HEK293 (cell line): Measurements from ENCODE around the gene CD300LF.

ENCODE experiments used
- CTCF ChIA-PET: fragments of 350-600 bp; formaldehyde crosslinking; extraction: SDS; loops from one replicate; lab custom pipeline; 2021; ENCODE audit warnings: antibody characterized with exemption; lab: Yijun Ruan, JAX
- POLR2A ChIA-PET: fragments of 300-600 bp; formaldehyde crosslinking; extraction: SDS; loops from one replicate; lab custom pipeline; 2020; ENCODE audit warnings: antibody characterized with exemption, inconsistent platforms; lab: Yijun Ruan, JAX
- H3K27ac ChIP-seq: fragments of 200-500 bp; sonication (Bioruptor generic); 2 replicates; pipeline ENCODE4 v1.5.1; 2014; ENCODE audit warnings: low read depth, low read length, control low read depth, inconsistent platforms; ENCODE audit errors: extremely low read depth
- H3K36me3 ChIP-seq, 2 experiments: fragments of 200-500 bp in 1 of 2; sonication (Bioruptor generic) in 1 of 2; 1 replicate in 1 of 2; 2 replicates in 1 of 2; pipeline ENCODE4 v1.5.1; 2014 to 2017; ENCODE audit warnings: inconsistent platforms in 2 of 2, low read length in 2 of 2; ENCODE audit not compliant: control insufficient read depth in 2 of 2, insufficient read depth in 1 of 2
- H3K4me1 ChIP-seq: fragments of 200-500 bp; sonication (Bioruptor generic); 2 replicates; pipeline ENCODE4 v1.5.1; 2014; ENCODE audit warnings: mild to moderate bottlenecking, low read length, inconsistent platforms; ENCODE audit not compliant: control insufficient read depth, insufficient read depth
- H3K4me3 ChIP-seq: 2 replicates; pipeline ENCODE4 v1.5.1; 2011; ENCODE audit warnings: low read depth, mild to moderate bottlenecking, control low read depth, low read length, moderate library complexity
- H3K9me3 ChIP-seq: fragments of 200-500 bp; sonication (Bioruptor generic); 2 replicates; pipeline ENCODE4 v1.5.1; 2014; ENCODE audit warnings: low read depth, low read length, inconsistent platforms; ENCODE audit not compliant: control insufficient read depth, insufficient read depth
- GLI2 ChIP-seq: fragments of 450-650 bp; formaldehyde crosslinking; IDR thresholded peaks from 2 replicates; pipeline ENCODE4; 2017; ENCODE audit warnings: missing biosample characterization, missing genetic modification characterization, low read depth, borderline replicate concordance
- GLIS2 ChIP-seq: fragments of 450-650 bp; formaldehyde crosslinking; IDR thresholded peaks from 2 replicates; pipeline ENCODE4 v1.5.1; 2016; ENCODE audit warnings: missing biosample characterization, missing genetic modification characterization
- OSR2 ChIP-seq: fragments of 450-650 bp; formaldehyde crosslinking; IDR thresholded peaks from 2 replicates; pipeline ENCODE4 v1.5.1; 2016; ENCODE audit warnings: missing biosample characterization, missing genetic modification characterization
- SP2 ChIP-seq: fragments of 450-650 bp; formaldehyde crosslinking; IDR thresholded peaks from 2 replicates; pipeline ENCODE4 v1.5.1; 2016; ENCODE audit warnings: missing biosample characterization, missing genetic modification characterization
- SP3 ChIP-seq: fragments of 450-650 bp; formaldehyde crosslinking; IDR thresholded peaks from 2 replicates; pipeline ENCODE4 v1.5.1; 2016; ENCODE audit warnings: missing biosample characterization, missing genetic modification characterization
- TCF7L2 ChIP-seq: IDR thresholded peaks from 2 replicates; pipeline ENCODE4 v1.6.1; 2011; ENCODE audit warnings: low read depth, mild to moderate bottlenecking, inconsistent platforms, low read length, moderate library complexity, borderline replicate concordance
- YY2 ChIP-seq: fragments of 450-650 bp; formaldehyde crosslinking; IDR thresholded peaks from 2 replicates; pipeline ENCODE4 v1.5.1; 2016; ENCODE audit warnings: missing biosample characterization, missing genetic modification characterization
- ZBTB17 ChIP-seq: fragments of 450-650 bp; formaldehyde crosslinking; IDR thresholded peaks from 2 replicates; pipeline ENCODE4 v1.5.1; 2016; ENCODE audit warnings: missing biosample characterization, missing genetic modification characterization
- ZBTB20 ChIP-seq: fragments of 450-650 bp; formaldehyde crosslinking; IDR thresholded peaks from 2 replicates; pipeline ENCODE4 v1.5.1; 2016; ENCODE audit warnings: missing biosample characterization, missing genetic modification characterization
- ZEB2 ChIP-seq: fragments of 450-650 bp; formaldehyde crosslinking; IDR thresholded peaks from 2 replicates; pipeline ENCODE4 v1.5.1; 2016; ENCODE audit warnings: missing biosample characterization, missing genetic modification characterization
- ZFP3 ChIP-seq: fragments of 450-650 bp; formaldehyde crosslinking; IDR thresholded peaks from 2 replicates; pipeline ENCODE4 v1.5.1; 2016; ENCODE audit warnings: low read depth, missing biosample characterization, missing genetic modification characterization
- ZNF239 ChIP-seq: fragments of 450-650 bp; formaldehyde crosslinking; IDR thresholded peaks from 2 replicates; pipeline ENCODE4 v1.5.1; 2016; ENCODE audit warnings: missing biosample characterization, missing genetic modification characterization
- ZNF335 ChIP-seq: fragments of 450-650 bp; formaldehyde crosslinking; conservative IDR thresholded peaks from 2 replicates; pipeline ENCODE4 v1.5.1; 2016; ENCODE audit warnings: missing biosample characterization, missing genetic modification characterization
- ZNF341 ChIP-seq: fragments of 450-650 bp; formaldehyde crosslinking; IDR thresholded peaks from 2 replicates; pipeline ENCODE4; 2016; ENCODE audit warnings: low read depth, missing biosample characterization, missing genetic modification characterization
- ZNF548 ChIP-seq: fragments of 450-650 bp; formaldehyde crosslinking; IDR thresholded peaks from 2 replicates; pipeline ENCODE4 v1.5.1; 2016; ENCODE audit warnings: missing biosample characterization, missing genetic modification characterization
- ZNF658 ChIP-seq: fragments of 450-650 bp; formaldehyde crosslinking; IDR thresholded peaks from 2 replicates; pipeline ENCODE4; 2016; ENCODE audit warnings: missing biosample characterization, missing genetic modification characterization
- ZNF777 ChIP-seq: fragments of 450-650 bp; formaldehyde crosslinking; IDR thresholded peaks from 2 replicates; pipeline ENCODE4 v1.5.1; 2017; ENCODE audit warnings: missing biosample characterization, missing genetic modification characterization, borderline replicate concordance
- ZNF837 ChIP-seq: fragments of 450-650 bp; formaldehyde crosslinking; IDR thresholded peaks from 2 replicates; pipeline ENCODE4 v1.5.1; 2016; ENCODE audit warnings: missing biosample characterization, missing genetic modification characterization
- TF ChIP-seq, protein P1 (sequence below): fragments of 450-650 bp; formaldehyde crosslinking; IDR thresholded peaks from 2 replicates; pipeline ENCODE4 v1.5.1; 2017; ENCODE audit warnings: missing biosample characterization, missing genetic modification characterization
- TF ChIP-seq, protein P2 (sequence below): fragments of 450-650 bp; formaldehyde crosslinking; IDR thresholded peaks from 2 replicates; pipeline ENCODE4 v1.5.1; 2016; ENCODE audit warnings: missing biosample characterization, missing genetic modification characterization
- TF ChIP-seq, protein P3 (sequence below): fragments of 450-650 bp; formaldehyde crosslinking; IDR thresholded peaks from 2 replicates; pipeline ENCODE4 v1.5.1; 2016; ENCODE audit warnings: missing biosample characterization, missing genetic modification characterization

The CD300LF gene

DNA sequence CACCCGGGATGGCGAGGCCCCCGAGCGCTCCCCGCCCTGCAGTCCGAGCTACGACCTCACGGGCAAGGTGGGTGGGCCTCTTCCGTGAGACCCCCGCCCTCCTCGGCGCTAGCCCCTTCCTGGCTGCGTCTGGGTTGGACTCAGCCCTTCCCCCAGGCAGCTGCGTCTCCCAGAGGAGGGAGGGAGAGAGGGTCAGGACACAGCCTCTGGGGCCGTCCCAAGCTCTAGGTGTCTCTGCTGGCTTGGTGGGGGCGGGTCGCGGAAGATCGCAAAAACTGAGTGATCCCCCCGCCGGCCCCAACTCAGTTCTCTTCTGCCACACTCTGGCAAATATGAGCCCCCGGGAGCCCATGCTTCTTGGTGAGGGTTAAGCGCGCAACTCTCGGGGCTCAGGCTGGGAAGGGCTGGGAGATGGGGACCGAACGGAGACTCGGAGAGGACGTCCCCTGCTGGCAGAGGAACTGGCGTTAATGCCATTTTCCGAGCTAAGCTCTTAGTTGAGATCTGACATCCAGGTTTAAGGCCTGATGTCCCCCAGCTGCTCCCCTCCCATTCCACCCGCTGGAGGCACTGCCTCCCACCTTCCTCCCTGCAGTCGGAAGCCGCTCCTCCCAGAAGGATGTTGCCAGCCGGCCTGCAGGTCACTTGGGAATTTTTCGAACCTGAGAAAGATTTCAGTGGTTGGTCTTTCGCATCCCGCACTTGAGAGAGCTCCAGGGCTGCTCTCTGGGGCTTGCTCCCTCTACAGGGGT lies 24.8 kb upstream of the CD300LF start:
- Histone ChIP-seq H3K9me3 (no peaks in the 10 kb centered on the region), H3K36me3 (no peaks in the 10 kb centered on the region), H3K27ac (no peak overlapping the region), H3K4me1 (peaks cover 2% of the 10 kb centered on the region; the same call in 1 of the 2 replicates), H3K4me3 (peak overlapping the region; percentile 5; the same call in 1 of the 2 replicates)
- POLR2A ChIA-PET: no interaction called here
- peak; percentile 25 for TF ChIP-seq ZNF335 (tag by site-specific recombination)
- TF ChIP-seq SP2 (tag by site-specific recombination): 0 out of 2 replicates have a peak, but pooled peaks have one; percentile 8
- no peak for TF ChIP-seq YY2 (tag by site-specific recombination)
- TF ChIP-seq ZNF658: no peak
- TF ChIP-seq SP3 (tag by site-specific recombination): peak; percentile 37; the same call in 1 of the 2 replicates
- TF ChIP-seq, protein P1, sequence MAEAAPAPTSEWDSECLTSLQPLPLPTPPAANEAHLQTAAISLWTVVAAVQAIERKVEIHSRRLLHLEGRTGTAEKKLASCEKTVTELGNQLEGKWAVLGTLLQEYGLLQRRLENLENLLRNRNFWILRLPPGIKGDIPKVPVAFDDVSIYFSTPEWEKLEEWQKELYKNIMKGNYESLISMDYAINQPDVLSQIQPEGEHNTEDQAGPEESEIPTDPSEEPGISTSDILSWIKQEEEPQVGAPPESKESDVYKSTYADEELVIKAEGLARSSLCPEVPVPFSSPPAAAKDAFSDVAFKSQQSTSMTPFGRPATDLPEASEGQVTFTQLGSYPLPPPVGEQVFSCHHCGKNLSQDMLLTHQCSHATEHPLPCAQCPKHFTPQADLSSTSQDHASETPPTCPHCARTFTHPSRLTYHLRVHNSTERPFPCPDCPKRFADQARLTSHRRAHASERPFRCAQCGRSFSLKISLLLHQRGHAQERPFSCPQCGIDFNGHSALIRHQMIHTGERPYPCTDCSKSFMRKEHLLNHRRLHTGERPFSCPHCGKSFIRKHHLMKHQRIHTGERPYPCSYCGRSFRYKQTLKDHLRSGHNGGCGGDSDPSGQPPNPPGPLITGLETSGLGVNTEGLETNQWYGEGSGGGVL (tag by site-specific recombination): 0 out of 2 replicates have a peak, but pooled peaks have one; percentile 4
- peak; percentile 96 for TF ChIP-seq ZNF341 (tag by site-specific recombination)
- TF ChIP-seq ZNF837 (tag by site-specific recombination): no peak
- 0 out of 2 replicates have a peak, but pooled peaks have one; percentile 16 for TF ChIP-seq ZBTB17 (tag by site-specific recombination)
- CTCF ChIA-PET: interaction anchor here (0.7 to 3.7 kb wide), 13 partner anchors 9 to 170 kb away, joined by 3 to 64 read pairs (median 6); partner anchors contain the start of genes CD300H and NAT9

DNA sequence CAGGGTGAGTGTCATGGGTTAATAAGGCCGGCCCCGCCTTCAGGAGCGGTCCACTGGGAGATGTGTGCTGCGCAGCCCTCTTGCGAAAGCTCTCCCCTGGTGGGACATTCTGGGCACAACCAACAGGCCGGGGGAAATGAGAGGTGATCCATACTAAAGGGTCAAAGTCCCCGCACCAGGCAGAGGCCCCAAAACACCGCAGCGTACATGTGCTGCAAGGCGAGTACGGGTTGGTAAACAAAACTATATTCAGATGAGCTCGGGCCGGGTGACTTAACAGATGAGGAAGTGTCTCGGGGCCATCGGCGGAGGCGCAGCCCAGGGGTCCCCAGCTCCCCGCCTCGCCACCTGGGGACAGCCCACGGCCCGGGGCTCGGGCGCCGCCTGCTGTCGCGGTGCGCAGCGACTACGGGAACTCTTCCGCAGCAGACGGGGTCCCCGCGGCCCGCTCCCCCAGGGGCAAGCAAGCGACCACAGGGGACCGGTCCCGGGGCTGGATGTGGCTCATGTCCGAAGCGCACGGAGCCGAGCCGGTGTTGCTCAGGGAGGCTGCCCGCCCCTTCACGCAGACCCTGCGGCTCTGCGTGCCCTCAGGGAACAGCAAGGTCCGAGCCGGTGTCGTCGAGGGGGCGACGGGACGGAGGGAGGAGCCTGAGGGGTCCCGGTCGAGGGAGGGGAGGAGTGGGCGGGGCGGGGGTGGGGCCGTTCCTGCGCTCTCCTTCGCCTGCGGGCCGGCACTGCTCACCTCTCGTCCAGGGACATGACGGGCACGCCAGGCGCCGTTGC lies 24.0 kb upstream of the CD300LF start, which contains the start of gene RAB37:
RAB37 (plus strand) TSS at position 744 of the 786 bp plus-strand sequence; CDS start at position 761, 17 bp downstream.
- ChIA-PET POLR2A (interaction anchor here (1.2 kb wide), 1 partner anchor 79 kb away, joined by 4 read pairs; no protein-coding TSS in a partner anchor), CTCF (interaction anchor here (0.5 to 3.7 kb wide), 15 partner anchors 9 to 1736 kb away, joined by 3 to 64 read pairs (median 4); partner anchors contain the start of gene NAT9)
- H3K9me3 ChIP-seq: no peaks in the 10 kb centered on the region
- no peaks in the 10 kb centered on the region for H3K36me3 ChIP-seq
- H3K27ac ChIP-seq: no peak within 1 kb of the TSS
- H3K4me1 ChIP-seq: peaks cover 2% of the 10 kb centered on the region; the same call in 1 of the 2 replicates
- peak within 1 kb of the TSS; percentile 5; the same call in 1 of the 2 replicates for H3K4me3 ChIP-seq
- TF ChIP-seq, protein P1 (tag by site-specific recombination): peak; percentile 51
- TF ChIP-seq GLI2 (tag by site-specific recombination) (no peak), SP3 (tag by site-specific recombination) (peak; percentile 76), TCF7L2 (no peak), ZNF548 (tag by site-specific recombination) (no peak), ZEB2 (tag by site-specific recombination) (no peak), SP2 (tag by site-specific recombination) (peak; percentile 49), GLIS2 (tag by site-specific recombination) (peak; percentile 87), ZNF777 (peak; percentile 99), ZNF335 (tag by site-specific recombination) (peak; percentile 50), ZFP3 (tag by site-specific recombination) (no peak), OSR2 (tag by site-specific recombination) (no peak), ZNF239 (tag by site-specific recombination) (no peak), ZBTB20 (peak; percentile 34; the same call in 1 of the 2 replicates)
- TF ChIP-seq, protein P2, sequence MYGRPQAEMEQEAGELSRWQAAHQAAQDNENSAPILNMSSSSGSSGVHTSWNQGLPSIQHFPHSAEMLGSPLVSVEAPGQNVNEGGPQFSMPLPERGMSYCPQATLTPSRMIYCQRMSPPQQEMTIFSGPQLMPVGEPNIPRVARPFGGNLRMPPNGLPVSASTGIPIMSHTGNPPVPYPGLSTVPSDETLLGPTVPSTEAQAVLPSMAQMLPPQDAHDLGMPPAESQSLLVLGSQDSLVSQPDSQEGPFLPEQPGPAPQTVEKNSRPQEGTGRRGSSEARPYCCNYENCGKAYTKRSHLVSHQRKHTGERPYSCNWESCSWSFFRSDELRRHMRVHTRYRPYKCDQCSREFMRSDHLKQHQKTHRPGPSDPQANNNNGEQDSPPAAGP (tag by site-specific recombination): 0 out of 2 replicates have a peak, but pooled peaks have one; percentile 14
- TF ChIP-seq, protein P3, sequence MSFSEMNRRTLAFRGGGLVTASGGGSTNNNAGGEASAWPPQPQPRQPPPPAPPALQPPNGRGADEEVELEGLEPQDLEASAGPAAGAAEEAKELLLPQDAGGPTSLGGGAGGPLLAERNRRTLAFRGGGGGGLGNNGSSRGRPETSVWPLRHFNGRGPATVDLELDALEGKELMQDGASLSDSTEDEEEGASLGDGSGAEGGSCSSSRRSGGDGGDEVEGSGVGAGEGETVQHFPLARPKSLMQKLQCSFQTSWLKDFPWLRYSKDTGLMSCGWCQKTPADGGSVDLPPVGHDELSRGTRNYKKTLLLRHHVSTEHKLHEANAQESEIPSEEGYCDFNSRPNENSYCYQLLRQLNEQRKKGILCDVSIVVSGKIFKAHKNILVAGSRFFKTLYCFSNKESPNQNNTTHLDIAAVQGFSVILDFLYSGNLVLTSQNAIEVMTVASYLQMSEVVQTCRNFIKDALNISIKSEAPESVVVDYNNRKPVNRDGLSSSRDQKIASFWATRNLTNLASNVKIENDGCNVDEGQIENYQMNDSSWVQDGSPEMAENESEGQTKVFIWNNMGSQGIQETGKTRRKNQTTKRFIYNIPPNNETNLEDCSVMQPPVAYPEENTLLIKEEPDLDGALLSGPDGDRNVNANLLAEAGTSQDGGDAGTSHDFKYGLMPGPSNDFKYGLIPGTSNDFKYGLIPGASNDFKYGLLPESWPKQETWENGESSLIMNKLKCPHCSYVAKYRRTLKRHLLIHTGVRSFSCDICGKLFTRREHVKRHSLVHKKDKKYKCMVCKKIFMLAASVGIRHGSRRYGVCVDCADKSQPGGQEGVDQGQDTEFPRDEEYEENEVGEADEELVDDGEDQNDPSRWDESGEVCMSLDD (tag by site-specific recombination): 0 out of 2 replicates have a peak, but pooled peaks have one; percentile 34
